ENCODE measurements around the gene DHX40.
"Not testable (repeated sequence)": the region's sequence is repeated elsewhere in the genome, so short reads cannot be mapped to it uniquely, and the experiment has no call there.

Gene DHX40

GRCh38 chr17:59631276-59631675 is 65.9 kb downstream of the DHX40 start:
- DNase-seq (ENCODE audit: low spot score) = no peak

GRCh38 chr17:59632398-59632797 is 67.0 kb downstream of the DHX40 start:
- no peak for DNase-seq (ENCODE audit: low spot score)

- no peak for DNase-seq (ENCODE audit: low spot score)
Observed at GRCh38 chr17:59633658-59634359, 68.4 kb downstream of the DHX40 start.

GRCh38 chr17:59634632-59635541 is 69.5 kb downstream of the DHX40 start:
- DNase-seq (ENCODE audit: low spot score) = no peak

- DNase-seq (ENCODE audit: low spot score) = no peak
Observed at GRCh38 chr17:59637611-59638310, 72.4 kb downstream of the DHX40 start.

- peak; percentile 50 for DNase-seq (ENCODE audit: low spot score)
Observed at GRCh38 chr17:59638553-59638952, 73.1 kb downstream of the DHX40 start.

- DNase-seq (ENCODE audit: low spot score) = no peak
Observed at GRCh38 chr17:59641799-59642484, 76.5 kb downstream of the DHX40 start.

- DNase-seq (ENCODE audit: low spot score) = no peak
Observed at GRCh38 chr17:59642565-59642964, 77.2 kb downstream of the DHX40 start.

- no peak for DNase-seq (ENCODE audit: low spot score)
Observed at GRCh38 chr17:59643159-59644140, 78.0 kb downstream of the DHX40 start.

- DNase-seq (ENCODE audit: low spot score) = no peak
Observed at GRCh38 chr17:59647288-59647687, 81.9 kb downstream of the DHX40 start.

- no peak for DNase-seq (ENCODE audit: low spot score)
Observed at GRCh38 chr17:59649886-59650285, 84.5 kb downstream of the DHX40 start.

- DNase-seq (ENCODE audit: low spot score) = no peak
Observed at GRCh38 chr17:59650642-59651041, 85.2 kb downstream of the DHX40 start.

- no peak for DNase-seq (ENCODE audit: low spot score)
Observed at GRCh38 chr17:59651346-59651745, 85.9 kb downstream of the DHX40 start.

- no peak for DNase-seq (ENCODE audit: low spot score)
Observed at GRCh38 chr17:59652119-59652518, 86.7 kb downstream of the DHX40 start.

- not testable (repeated sequence) for DNase-seq (ENCODE audit: low spot score)
Observed at GRCh38 chr17:59656624-59657023, 91.2 kb downstream of the DHX40 start.

Data from cerebellar cortex (tissue), 1 donor.